HL-60/S4 treated with phorbol 12-myristate 13-acetate at 8.2 ng/mL for 4 days and 3 days (cell line): Measurements from ENCODE around the gene CAPZB.

Source experiments
- in situ Hi-C: fragments of 300-500 bp; cut with MboI; formaldehyde crosslinking; loops from 2 replicates; pipeline ENCODE4 v1.15.0; 2022; ENCODE audit warnings: low sequenced_read_pairs

CAPZB gene

DNA sequence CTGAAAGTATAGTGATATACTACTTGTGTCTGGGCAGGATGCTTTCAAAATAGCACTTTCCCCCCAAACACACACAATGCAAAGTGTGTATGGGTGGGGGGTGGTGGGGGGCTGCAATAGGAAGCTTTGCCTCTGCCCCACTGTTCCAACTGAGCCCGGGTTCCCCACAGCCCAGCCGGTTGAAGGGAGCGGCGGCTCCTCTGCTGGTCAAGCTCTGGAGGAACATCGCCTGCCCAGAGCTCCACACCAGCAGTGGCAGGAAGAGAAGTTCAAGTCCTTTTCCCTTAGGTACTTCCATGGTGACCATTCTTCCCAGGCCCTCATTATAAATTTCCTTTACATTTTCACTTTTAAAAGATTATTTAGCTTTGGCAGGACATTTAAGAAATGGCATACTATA is 74.9 kb downstream of the CAPZB start:
- in situ Hi-C loops: no loop called here

DNA sequence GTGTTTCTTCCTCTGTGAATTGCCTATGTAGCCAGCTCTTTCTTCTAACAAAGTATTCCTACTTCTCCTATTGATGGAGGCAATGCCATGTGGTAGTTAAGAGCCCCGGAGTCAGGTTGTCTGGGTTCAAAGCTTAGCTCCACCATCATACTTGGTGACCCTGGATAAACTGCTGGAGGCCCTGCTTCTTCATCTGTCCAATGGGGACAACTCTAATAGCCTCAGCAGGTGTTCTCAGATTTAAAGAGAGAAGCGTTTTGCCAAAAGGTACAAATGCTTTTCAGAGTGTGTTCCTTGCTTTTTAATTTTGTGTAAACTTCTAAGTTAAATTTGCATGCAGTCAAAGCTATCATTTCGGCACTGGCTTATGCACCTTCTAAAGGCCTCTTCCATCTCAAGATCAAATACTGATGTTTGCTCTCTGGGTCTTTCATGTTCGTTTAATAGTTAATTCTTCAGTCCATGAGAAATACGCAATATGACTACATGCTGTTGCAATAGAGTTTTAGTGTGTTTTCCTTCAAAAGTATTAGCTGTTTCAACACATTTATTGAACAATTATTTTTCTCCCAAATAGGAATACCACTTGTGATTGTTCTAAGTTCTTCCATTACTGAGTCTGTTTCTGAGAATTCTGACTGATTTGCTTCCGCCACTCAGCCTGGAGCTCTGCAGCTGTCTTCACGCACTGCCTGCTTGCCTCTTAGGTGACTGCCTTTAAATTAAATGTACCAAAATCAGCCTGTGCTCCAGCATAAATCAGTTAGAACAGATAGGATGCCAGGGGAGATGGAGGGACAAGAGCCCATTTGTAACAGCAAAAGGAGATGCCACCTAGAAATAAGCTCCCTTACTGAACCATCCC is 75.6 kb downstream of the CAPZB start:
- in situ Hi-C loops: no loop called here

DNA sequence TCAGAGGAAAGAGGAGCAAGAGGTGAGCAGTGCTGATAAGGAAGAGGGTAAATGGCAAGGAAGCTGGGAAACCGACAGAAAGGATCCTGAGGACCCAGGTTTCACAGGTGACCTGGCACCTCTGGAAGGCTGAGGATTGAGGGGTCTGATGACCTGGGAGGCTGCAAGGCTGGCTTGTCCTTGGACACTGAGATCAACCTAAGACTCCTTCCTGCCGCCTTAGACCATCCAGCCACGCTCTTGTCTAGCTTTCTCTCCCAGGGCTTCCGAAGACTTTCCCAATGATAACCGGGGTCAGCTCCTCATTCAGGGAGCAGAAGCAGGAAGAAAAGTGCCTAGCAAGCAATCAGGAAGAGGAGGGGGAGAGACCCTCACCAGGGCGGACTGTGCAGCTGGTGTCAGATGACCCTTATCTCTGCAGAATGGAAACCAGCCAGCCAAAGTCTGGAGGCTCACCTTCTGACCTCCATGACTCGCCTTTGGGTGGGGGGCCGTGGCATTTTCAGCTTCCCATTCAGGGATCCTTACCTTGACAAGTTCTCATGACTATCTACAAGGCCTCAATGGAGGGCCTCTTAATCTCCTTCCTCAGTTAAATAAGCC is 77.7 kb downstream of the CAPZB start:
- in situ Hi-C loops: no loop called here

DNA sequence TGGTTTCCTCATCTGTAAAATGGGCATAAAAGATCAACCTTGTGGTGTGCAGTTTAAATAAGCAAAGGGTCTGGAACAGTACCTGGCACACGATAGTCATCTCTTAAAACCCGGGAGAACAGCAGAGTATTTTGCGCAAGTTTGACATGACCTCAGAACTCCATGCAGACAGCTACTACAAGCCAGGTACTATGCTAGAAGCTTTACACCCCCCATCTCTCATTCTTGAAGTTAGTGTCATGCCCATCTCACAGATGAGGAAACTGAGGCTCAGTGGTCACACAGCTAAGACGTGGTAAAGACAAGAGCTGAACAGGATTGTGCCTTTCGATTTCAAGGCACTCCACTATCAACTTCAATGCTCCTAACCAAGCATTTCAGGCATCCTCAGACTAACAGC is 78.7 kb downstream of the CAPZB start:
- in situ Hi-C loops: no loop called here

DNA sequence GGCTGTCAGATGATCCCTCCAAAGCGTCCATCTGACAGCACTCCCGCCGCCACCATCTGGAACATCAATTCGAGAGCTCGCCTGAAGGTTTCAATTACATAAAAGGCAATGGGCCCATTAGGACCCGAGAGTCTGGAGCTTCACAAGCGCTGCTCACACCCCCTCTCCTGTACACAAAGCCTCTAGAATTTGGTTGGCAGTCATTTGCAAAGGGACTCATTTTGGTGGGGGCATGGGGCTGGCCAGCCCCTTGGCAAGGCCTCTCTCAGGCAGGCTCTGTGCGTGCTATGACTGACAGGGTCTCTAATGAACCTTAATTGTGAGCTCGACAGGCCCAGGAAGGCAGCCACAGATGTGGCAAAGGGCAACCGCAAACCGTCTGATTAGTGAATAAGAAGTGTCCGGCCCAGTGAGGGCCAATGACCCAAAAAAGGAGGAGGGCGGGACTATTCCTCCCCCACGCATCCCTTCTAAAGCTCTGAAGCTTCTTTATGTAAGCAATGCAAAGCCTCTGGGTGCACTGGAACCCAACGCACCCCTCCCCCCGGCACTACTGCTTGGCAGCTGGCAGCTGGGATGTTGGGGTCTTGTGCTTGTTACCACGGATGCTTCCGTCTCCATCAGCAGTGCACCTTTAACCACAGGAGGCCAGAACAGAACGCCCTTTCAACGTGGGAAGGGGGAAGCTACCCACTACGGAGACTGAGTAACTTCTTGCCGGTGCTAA is 79.4 kb downstream of the CAPZB start:
- in situ Hi-C loops: no loop called here

DNA sequence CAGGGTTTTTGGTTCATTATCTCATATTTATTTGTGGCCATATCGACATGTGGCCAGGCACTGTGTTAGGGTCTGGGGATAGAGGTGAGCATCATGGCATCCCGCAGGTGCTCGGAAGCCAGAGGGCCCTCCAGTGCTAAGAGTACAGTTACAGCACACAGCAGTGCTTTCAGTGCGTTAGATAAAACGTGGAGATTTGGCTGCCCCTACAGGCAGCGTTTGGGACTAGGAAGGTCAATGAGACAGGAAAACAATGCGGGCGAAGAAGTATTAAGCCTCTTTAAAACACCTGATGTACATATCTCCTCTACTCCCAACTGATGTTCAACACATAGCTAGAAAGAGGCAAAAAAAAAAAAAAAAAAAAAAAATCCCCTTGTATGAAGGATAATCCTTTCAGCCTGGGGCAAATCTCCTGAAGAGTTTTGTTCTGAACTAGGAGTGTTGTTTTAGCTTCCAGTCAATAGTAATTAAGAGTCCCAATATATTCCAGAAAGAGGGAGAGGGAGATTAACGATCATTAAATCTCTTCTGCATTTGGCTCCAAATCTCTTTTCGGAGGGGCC is 80.1 kb downstream of the CAPZB start:
- in situ Hi-C loops: no loop called here

DNA sequence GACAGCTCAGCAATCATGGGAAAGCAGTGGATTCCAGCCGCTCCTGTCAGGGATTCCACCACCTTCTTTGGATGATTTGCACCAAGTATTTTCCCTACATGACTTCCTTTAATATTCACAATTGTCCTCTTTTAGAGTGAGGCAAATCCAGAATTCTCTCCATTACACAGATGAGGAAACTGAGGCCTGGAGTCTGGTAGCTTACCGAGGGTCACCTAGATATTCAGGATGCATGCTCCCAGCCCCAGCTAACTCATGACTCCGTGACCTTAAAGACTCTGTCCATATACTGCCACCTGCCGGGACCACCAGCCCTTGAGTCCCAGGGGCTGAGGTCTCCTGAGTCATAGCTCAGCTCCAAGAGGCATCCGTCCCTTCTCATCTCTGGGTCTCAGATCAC is 80.6 kb downstream of the CAPZB start:
- in situ Hi-C loops: no loop called here

DNA sequence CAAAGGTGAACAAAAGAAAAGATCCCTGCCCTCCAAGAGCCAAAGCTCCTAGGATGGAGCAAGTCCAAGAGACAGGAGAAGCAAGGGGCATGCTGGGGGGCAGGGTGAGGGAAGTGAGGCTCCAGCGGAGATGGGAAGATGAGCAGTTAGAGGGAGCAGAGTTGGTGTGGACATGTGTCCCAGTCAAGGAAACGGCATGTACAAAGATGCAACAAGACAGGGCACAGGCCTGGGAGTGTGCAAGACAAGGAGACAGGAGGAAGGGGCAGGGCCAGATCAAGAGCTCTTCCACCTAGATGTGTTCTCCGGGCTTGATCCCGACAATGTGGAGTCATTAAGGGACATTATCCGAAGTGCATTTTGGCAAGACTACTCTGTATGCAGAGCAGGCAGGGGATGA is 82.1 kb downstream of the CAPZB start:
- in situ Hi-C loops: no loop called here

DNA sequence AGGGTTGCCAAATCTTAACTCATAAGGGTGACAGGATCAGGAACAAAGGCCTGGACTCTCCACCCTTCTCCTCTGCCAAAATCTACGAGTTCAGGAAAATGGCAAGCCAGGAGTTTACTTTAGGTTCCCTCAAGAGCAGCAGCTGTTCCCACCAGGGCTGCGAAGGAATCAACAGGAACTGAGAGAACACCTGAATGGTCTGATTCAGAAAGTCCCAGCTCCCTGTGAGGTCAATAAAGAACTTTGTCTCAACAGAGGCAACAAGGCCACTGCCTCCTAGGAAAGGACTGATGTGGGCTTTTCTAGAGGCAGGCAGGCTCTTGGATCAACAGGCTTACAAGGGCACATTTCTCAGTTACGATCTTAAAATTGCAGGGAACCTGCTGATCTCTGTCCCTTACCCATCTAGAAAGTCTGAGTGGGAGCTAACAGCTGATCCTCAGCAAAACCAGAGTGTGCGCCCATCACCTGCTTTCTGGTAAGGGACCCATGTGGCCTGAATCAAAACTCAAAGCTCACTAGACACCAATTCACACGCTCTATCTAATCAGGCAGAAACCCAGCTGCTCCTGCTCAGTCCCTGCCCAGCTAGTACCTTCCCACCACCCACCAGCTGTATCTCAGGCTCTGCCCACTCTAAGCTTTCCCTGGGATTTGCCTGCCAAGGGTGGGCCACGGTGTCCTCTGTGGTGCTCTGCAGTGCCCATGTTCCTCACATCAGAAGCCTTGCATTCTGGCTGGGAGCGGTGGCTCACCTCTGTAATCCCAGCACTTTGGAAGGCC is 83.1 kb downstream of the CAPZB start:
- in situ Hi-C loops: no loop called here

DNA sequence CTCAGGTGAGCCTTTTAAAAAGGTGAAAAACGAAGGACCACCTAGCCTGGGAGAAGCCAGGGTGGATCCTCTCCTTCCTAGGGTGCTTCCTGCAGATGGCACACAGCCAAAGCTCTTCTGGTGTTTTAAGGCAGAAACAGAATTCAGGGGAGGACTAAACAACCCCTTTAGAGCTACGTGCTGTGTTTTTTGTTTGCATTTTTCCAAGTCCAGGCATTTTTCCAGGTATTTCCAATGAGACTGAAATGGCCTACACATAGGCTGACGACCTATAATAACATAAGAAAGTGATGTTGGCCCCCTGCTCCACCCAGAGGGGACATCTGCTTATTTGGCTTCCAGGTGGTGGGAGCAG is 83.8 kb downstream of the CAPZB start:
- in situ Hi-C loops: no loop called here

DNA sequence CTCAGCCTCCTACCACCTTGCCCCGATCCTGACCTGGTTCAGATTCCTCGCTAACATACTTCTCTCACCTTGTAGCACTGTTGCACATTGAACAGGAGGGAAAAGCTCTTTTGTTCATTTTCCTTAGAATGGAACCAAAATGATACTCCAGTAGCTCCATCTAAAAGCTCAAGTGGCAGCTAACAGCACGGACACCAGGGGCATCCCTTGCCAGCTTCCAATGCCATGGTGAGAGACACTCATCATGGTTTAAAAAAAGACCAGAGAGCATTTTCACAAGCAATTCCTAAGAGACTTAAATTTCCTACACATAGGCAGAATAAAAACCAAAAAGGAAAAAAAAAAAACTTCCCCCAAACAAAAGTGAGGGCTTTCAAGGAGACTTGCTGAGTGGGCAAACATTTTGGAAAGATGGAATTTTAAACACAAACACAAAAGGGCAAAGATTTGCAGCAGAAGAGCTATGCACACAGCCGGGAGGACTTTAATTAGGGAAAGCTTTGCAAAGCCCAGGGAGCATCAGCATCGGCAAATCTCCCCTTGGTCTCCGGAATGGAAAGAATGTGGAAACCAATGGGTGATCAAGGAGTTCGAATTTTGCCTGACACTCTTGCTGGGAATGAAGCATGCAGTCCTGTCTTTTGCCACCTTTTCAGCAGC is 84.3 kb downstream of the CAPZB start:
- in situ Hi-C loops: no loop called here

DNA sequence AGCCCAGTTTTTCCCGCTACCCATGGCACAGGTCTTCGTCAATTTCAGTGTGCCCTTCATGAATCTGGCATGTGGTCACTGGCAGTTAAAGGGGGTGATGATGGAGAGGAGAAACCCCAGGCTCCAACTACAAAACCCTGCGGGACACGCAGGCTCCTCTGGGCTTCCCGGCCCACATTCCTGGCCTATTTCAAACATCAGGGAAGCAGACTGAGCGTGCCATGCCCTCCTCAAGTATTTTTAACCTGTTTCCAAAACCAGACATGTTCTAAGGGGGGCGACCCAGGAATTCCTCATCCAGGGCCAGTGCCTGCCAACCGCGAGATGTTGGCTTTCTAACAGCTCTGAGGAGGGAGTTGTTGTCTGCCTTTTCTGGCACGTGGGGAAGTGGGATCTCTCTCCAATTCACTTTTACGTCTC is 85.1 kb downstream of the CAPZB start:
- in situ Hi-C loops: no loop called here

DNA sequence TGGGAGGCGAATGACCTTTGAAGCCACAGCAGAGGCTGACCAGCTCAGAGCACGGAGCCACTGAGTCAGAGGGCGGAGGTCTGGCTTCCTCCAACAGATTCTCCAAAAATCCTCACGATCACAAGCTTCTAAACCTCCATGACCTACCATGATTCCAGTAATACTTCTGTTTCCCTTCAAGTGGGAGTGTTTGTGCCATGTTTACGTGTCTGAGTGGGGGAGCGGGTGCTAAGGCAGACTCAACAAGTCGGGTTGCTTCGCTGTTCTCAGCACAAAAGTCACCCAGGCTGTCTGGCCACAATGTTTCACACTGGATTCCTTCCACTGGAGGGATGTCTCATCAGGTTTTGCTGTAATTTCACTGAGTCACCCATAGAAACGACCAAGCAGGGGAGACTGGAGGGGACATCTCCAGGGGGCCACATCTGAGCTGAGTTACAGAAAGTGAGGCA is 87.0 kb downstream of the CAPZB start:
- in situ Hi-C loops: no loop called here

DNA sequence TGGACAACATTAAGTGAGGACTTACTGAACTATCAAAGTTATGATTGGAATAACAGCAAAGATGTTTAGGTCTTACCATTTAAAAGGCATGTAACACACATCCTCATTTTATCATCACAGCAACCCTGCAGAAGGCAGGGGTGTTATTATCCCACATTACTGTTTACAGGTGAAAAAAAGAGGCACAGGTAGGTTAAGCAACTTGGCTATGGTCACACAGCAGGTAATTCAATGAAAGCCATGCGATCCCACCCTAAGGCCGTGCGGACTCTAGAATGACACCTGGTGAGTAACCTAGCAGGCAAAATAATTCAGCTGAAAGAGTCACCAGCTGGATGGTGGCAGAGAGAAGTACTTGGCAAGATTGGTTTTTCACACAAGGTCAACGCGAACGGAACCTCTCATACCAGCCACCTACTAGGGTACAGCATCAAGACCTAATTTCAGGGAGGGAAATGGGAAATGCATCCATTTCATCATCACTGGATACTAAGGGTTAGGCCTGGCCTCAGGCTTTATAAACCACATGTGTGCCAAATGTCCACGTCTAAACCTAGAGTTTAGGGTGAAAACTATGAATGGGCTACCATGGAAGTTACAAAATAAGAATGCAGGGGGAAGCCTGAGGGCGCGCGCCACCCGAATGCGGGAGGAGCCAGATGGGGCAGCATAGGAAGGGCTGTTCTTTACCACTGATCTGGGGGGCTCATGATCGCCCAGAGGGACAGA is 88.0 kb downstream of the CAPZB start:
- in situ Hi-C loops: no loop called here

DNA sequence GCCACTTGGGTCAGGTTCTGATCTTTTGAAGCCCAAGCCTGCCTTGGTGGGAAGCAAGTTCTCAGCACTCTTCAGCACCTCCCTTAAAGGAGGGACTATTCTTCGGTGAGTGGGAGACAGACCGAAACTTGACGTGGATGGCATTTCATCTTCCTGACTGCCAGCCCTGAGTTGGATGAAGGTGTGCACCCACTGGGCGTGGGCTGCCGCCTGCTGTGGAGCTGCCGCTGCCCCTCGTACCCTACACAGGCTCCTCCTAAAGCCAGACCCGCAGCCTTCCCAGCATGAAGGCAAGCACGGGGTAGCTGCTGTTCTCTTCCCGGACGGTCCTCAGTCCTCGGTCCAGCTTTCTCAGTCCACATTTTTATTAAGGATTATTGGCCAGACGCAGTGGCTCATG is 89.1 kb downstream of the CAPZB start:
- in situ Hi-C loops: no loop called here

DNA sequence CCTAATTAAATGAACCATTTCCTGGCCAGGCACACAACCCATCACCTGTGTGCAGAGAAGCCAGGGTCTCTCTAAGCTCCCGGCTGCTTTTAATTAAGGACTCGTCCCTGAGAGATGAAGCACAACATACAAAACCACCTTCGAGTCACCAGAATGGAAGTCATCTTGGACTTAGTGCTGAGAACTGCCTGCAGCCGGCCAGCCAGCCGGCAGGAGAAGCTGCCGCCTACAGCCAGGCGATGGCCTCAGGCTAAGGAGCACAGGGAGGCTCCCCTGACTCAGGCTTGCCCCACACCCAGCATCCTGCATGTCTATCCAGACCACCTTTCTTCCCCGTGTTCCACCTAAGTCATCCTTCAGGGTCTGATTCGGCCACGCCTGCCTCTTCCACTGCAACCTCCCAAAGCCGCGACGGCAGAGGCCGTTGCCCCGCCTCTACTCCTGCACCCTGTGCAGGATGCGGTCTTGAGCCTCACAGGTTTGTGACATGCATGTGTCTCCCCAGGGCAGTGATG is 89.6 kb downstream of the CAPZB start:
- in situ Hi-C loops: no loop called here

DNA sequence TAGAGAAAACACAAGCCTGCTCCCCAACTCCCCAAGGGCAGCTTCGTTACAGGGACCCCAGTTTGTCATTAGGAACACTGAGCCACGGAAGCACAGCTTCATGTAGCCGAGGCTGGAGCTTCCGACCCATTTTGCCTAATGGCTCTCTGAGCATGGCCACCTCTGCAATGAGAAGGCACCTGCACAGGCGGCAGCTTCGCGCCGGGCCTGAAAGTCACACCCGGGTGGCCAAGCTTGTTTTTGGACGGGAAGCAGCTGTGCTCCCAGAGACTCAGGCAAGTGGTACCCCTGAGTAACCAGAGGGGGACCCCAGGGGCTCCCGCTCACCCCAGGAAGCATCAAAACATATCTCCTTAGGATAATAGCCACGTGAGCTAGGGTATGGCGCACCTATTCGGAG is 92.3 kb downstream of the CAPZB start:
- in situ Hi-C loops: no loop called here

DNA sequence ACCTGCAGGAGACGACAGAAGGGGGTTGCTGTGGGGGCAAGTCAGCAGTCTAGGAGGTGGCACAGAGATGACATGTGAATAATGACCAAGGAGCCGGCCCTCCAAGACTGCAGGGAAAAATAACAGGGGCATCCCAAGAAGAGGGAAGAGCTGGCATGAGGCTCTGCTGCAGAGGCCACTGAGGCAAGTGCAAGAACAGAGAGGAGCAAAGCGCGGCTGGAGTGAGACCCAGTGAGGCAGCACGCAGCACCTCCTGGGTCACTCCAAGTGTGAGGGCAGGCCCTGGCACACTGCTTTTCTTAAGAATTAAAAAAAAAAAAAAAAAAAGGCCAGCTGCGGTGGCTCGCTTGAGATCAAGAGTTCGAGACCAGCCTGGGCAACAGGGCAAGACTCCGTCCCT is 93.1 kb downstream of the CAPZB start:
- in situ Hi-C loops: no loop called here

DNA sequence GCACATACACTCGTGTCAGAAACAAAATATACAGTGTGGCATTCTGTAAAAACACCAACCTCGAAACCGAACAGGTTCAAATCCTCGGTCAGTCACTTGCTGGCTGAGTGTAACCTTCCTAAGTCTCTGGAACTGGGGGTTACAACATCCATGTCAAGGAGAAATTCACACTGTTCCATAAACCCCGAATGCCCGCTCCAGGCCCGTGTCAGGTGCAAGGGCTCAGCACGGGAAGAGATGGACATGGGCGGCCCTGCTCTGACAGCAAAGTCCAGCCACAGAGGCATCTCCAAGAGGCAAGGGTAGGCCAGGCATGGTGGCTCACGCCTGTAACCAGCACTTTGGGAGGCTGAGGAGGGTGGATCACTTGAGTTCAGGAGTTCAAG is 93.8 kb downstream of the CAPZB start:
- in situ Hi-C loops: no loop called here
